H1 (cell line): ENCODE data around the gene MCF2L2. TPM values are rescaled to one million over a fixed set of nuclear protein-coding genes. Genes with fewer than 3 reads are reported as not detected.

Source experiments
- CTCF ChIA-PET: fragments of 300-600 bp; sonication (Branson Sonifier 250); formaldehyde crosslinking; loops from one replicate; lab custom pipeline; 2021; ENCODE audit not compliant: partially characterized antibody; lab: Charles Lee
- POLR2A ChIA-PET: fragments of 300-600 bp; sonication (Branson Sonifier 250); formaldehyde crosslinking; loops from one replicate; lab custom pipeline; 2021; ENCODE audit warnings: inconsistent platforms; ENCODE audit not compliant: partially characterized antibody; lab: Charles Lee
- DNase-seq, 2 experiments: peaks; one replicate each; pipeline versions ENCODE4 v3.0.0 to v3.0.0-alpha.2; 2010 to 2022; ENCODE audit warnings: low spot score in 2 of 2, low read depth in 1 of 2, mixed read lengths in 1 of 2
- FAIRE-seq: peaks from 2 replicates; lab custom pipeline; 2011; peaks lifted over from hg19 to GRCh38; lab: Jason Lieb, UNC
- H2AFZ ChIP-seq: 2 replicates; pipeline ENCODE4 v1.8.1; 2012; ENCODE audit warnings: low read length, inconsistent platforms
- H2AK5ac ChIP-seq: 2 replicates; pipeline ENCODE4 v1.6.1; 2013; ENCODE audit warnings: low read depth, low read length
- H2BK120ac ChIP-seq: replicated peaks from 2 replicates; pipeline ENCODE3; 2013; ENCODE audit warnings: low read depth, low read length, inconsistent platforms
- H2BK12ac ChIP-seq: 2 replicates; pipeline ENCODE4 v1.6.1; 2013; ENCODE audit warnings: low read depth, low read length
- H2BK15ac ChIP-seq: 2 replicates; pipeline ENCODE4 v1.6.1; 2013; ENCODE audit warnings: low read length
- H2BK20ac ChIP-seq: 2 replicates; pipeline ENCODE4 v1.6.1; 2013; ENCODE audit warnings: low read length
- H2BK5ac ChIP-seq: 2 replicates; pipeline ENCODE4 v1.6.1; 2013; ENCODE audit warnings: low read depth, low read length
- H3K14ac ChIP-seq: 2 replicates; pipeline ENCODE4 v1.6.1; 2013; ENCODE audit warnings: inconsistent platforms; ENCODE audit not compliant: insufficient read length
- H3K18ac ChIP-seq: 2 replicates; pipeline ENCODE4 v1.6.1; 2013; ENCODE audit warnings: low read length; ENCODE audit errors: extremely low read depth
- H3K23ac ChIP-seq: 2 replicates; pipeline ENCODE4 v1.6.1; 2013; ENCODE audit warnings: inconsistent platforms; ENCODE audit not compliant: insufficient read length
- H3K23me2 ChIP-seq: 2 replicates; pipeline ENCODE4 v1.6.1; 2013; ENCODE audit warnings: low read depth, low read length
- H3K27ac ChIP-seq: 2 replicates; pipeline ENCODE4 v1.6.1; 2011; ENCODE audit warnings: low read depth, low read length, inconsistent platforms
- H3K27me3 ChIP-seq, 4 experiments: replicated peaks in 1 of 4; 1 replicate in 1 of 4; 2 replicates in 3 of 4; pipeline versions ENCODE4 v1.6.1 to v1.8.1; 2011 to 2013; ENCODE audit warnings: low read length in 3 of 4, mild to moderate bottlenecking in 3 of 4, inconsistent platforms in 2 of 4, mixed read lengths in 2 of 4, moderate library complexity in 1 of 4; ENCODE audit not compliant: control insufficient read depth in 3 of 4, insufficient read depth in 3 of 4; ENCODE audit errors: extremely low read depth in 1 of 4
- H3K36me3 ChIP-seq, 4 experiments: 2 replicates each; pipeline versions ENCODE4 v1.6.1 to v1.8.1; 2011 to 2013; ENCODE audit warnings: mild to moderate bottlenecking in 4 of 4, low read length in 3 of 4, moderate library complexity in 2 of 4, control low read depth in 1 of 4, inconsistent platforms in 1 of 4; ENCODE audit not compliant: insufficient read depth in 4 of 4, control insufficient read depth in 2 of 4
- H3K4ac ChIP-seq: replicated peaks from 2 replicates; pipeline ENCODE3; 2013; ENCODE audit warnings: low read length, low read depth, mixed read lengths, inconsistent platforms; ENCODE audit not compliant: insufficient read length
- H3K4me1 ChIP-seq, 4 experiments: replicated peaks in 1 of 4; 1 replicate in 1 of 4; 2 replicates in 3 of 4; pipeline versions ENCODE4 v1.6.1 to v1.8.1; 2011 to 2013; ENCODE audit warnings: low read length in 3 of 4, inconsistent platforms in 2 of 4, mixed read lengths in 1 of 4; ENCODE audit not compliant: insufficient read depth in 4 of 4, control insufficient read depth in 3 of 4
- H3K4me2 ChIP-seq, 2 experiments: 2 replicates each; pipeline versions ENCODE4 v1.6.1 to v1.8.1; 2011 to 2013; ENCODE audit warnings: low read depth in 2 of 2, low read length in 2 of 2, control low read depth in 1 of 2, inconsistent platforms in 1 of 2, mild to moderate bottlenecking in 1 of 2; ENCODE audit not compliant: insufficient read depth in 1 of 2
- H3K4me3 ChIP-seq, 4 experiments: fragments of 200-600, 300-600 bp in 1 of 4; sonication (generic), shearing (Covaris generic), sonication (Bioruptor Twin) in 1 of 4; 2 replicates each; pipeline versions ENCODE4 v1.5.1 to v1.8.1; 2011 to 2016; ENCODE audit warnings: low read length in 4 of 4, low read depth in 3 of 4, control low read depth in 2 of 4, inconsistent platforms in 2 of 4, mild to moderate bottlenecking in 2 of 4, mixed read lengths in 1 of 4, moderate library complexity in 1 of 4; ENCODE audit not compliant: insufficient read depth in 2 of 4; ENCODE audit errors: extremely low read depth in 1 of 4
- H3K56ac ChIP-seq: replicated peaks from 2 replicates; pipeline ENCODE3; 2013; ENCODE audit warnings: low read depth, mild to moderate bottlenecking, mixed read lengths, low read length, inconsistent platforms; ENCODE audit not compliant: insufficient read length
- H3K79me1 ChIP-seq: 2 replicates; pipeline ENCODE4 v1.6.1; 2013; ENCODE audit warnings: low read depth, low read length, control low read depth
- H3K79me2 ChIP-seq, 2 experiments: 2 replicates each; pipeline versions ENCODE4 v1.6.1 to v1.8.1; 2012 to 2013; ENCODE audit warnings: low read length in 2 of 2, mild to moderate bottlenecking in 2 of 2, inconsistent platforms in 1 of 2; ENCODE audit not compliant: insufficient read depth in 2 of 2, control insufficient read depth in 1 of 2
- H3K9ac ChIP-seq, 4 experiments: replicated peaks in 1 of 4; 1 replicate in 1 of 4; 2 replicates in 3 of 4; pipeline versions ENCODE4 v1.6.1 to v1.8.1; 2011 to 2013; ENCODE audit warnings: low read depth in 3 of 4, low read length in 3 of 4, control low read depth in 2 of 4, mild to moderate bottlenecking in 2 of 4, moderate library complexity in 2 of 4, inconsistent platforms in 1 of 4; ENCODE audit errors: extremely low read depth in 1 of 4
- H3K9me3 ChIP-seq, 2 experiments: 2 replicates each; pipeline versions ENCODE4 v1.6.1 to v1.8.1; 2012 to 2013; ENCODE audit warnings: mild to moderate bottlenecking in 2 of 2, moderate library complexity in 2 of 2, control low read depth in 1 of 2, inconsistent platforms in 1 of 2, low read depth in 1 of 2, low read length in 1 of 2, mixed read lengths in 1 of 2; ENCODE audit not compliant: insufficient read depth in 2 of 2
- H4K20me1 ChIP-seq, 2 experiments: replicated peaks in 1 of 2; 2 replicates each; pipeline versions ENCODE3 to v1.8.1; 2011 to 2013; ENCODE audit warnings: inconsistent platforms in 2 of 2, low read length in 2 of 2, mild to moderate bottlenecking in 1 of 2; ENCODE audit not compliant: insufficient read depth in 2 of 2, control insufficient read depth in 1 of 2
- H4K5ac ChIP-seq: 2 replicates; pipeline ENCODE4 v1.6.1; 2013; ENCODE audit warnings: low read length, low read depth, mixed read lengths, inconsistent platforms; ENCODE audit not compliant: insufficient read length
- H4K8ac ChIP-seq: 2 replicates; pipeline ENCODE4 v1.8.0; 2013; ENCODE audit warnings: mild to moderate bottlenecking, moderate library complexity, low read length, inconsistent platforms; ENCODE audit not compliant: insufficient read depth; ENCODE audit errors: extremely low read depth
- H4K91ac ChIP-seq: replicated peaks from 2 replicates; pipeline ENCODE3; 2013; ENCODE audit warnings: low read length, mixed read lengths, inconsistent platforms; ENCODE audit not compliant: insufficient read length
- BRCA1 ChIP-seq: IDR thresholded peaks from 2 replicates; pipeline ENCODE4 v1.6.1; 2012; ENCODE audit warnings: low read depth, low read length, improper control_type of control experiment
- CBX8 ChIP-seq: fragments of 300-800, 300-1000 bp; sonication (generic); IDR thresholded peaks from 2 replicates; pipeline ENCODE4 v1.7.1; 2016; ENCODE audit warnings: low read depth, low read length, borderline replicate concordance
- EGR1 ChIP-seq: IDR thresholded peaks from 2 replicates; pipeline ENCODE4 v1.6.1; 2011; ENCODE audit warnings: low read depth, low read length, borderline replicate concordance
- NANOG ChIP-seq: IDR thresholded peaks from 2 replicates; pipeline ENCODE4 v1.6.1; 2011; ENCODE audit warnings: low read length, low read depth, mild to moderate bottlenecking, inconsistent platforms; ENCODE audit not compliant: insufficient read depth, poor library complexity, severe bottlenecking
- SIX5 ChIP-seq: IDR thresholded peaks from 2 replicates; pipeline ENCODE4 v1.6.1; 2011; ENCODE audit warnings: mild to moderate bottlenecking, low read depth, low read length
- SP2 ChIP-seq: IDR thresholded peaks from 2 replicates; pipeline ENCODE4 v1.6.1; 2012; ENCODE audit warnings: mild to moderate bottlenecking, low read length, inconsistent platforms
- TAF1 ChIP-seq: IDR thresholded peaks from 2 replicates; pipeline ENCODE4 v1.6.1; 2011; ENCODE audit warnings: mild to moderate bottlenecking, low read depth, low read length
- WGBS, 2 experiments: shearing (Covaris generic) in 1 of 2; methylation state at CpG; one replicate each; pipeline versions ENCODE4 v1.1.6 to v1.1.7; 2013 to 2015; ENCODE audit warnings: low lambda C conversion rate in 2 of 2, mixed read lengths in 2 of 2, inconsistent platforms in 1 of 2, low coverage in 1 of 2, missing lambda C conversion rate in 1 of 2; ENCODE audit not compliant: insufficient replicate concordance in 2 of 2, insufficient coverage in 1 of 2, insufficient read length in 1 of 2; ENCODE audit errors: extremely low coverage in 1 of 2, missing lambda C conversion rate in 1 of 2; 5-methylcytosine and 5-hydroxymethylcytosine counted together
- polyA plus RNA-seq, 7 experiments: library from polyadenylated mRNA; depleted of rRNA in 3 of 7; stranded (reverse) in 5 of 7; unstranded in 2 of 7; fragments of >200 nt in 5 of 7; fragments of 200-250 nt in 2 of 7; gene quantifications; 1 replicate in 5 of 7; 2 replicates in 1 of 7; 4 replicates in 1 of 7; pipeline versions ENCODE4 v1.2.1 to v1.2.3, GENCODE V29; 2011 to 2013; ENCODE audit warnings: missing spikeins in 2 of 7, mixed read lengths in 2 of 7
- total RNA-seq: library from RNA; stranded (reverse); fragmentation: NEBNext Ultra II Directional; extraction: Animal tissue kit (Norgen Biotek cat#: 25700); gene quantifications from 2 replicates; pipeline ENCODE4 v1.2.1, GENCODE V29; 2021

The MCF2L2 gene
- total and polyA plus RNA-seq, 2 of the 8 experiments (the other 6 are each of a cell fraction or from before 2014, with no cell fraction given), result 4.1 to 13.7 TPM

DNA sequence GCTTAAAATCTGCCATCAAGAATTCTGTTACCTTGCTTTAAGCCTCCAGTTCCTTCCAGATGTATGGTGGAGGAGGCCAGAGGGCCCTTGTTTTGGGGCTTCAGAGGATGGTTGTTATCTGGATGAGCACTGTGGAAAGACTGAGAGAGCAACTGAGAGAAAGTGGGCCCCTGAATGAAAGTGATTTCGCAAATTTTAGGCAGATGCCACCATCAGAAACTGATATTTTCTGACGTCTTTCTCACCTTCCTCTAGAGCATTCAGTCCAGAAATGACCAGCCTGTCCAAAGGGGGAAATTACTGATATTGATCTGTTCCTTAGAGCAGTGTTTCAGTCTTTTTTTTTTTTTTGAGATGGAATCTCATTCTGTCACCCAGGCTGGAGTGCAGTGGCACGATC is 162.0 kb downstream of the MCF2L2 start:
- TF ChIP-seq EGR1, result no peak
- no peak for TF ChIP-seq SP2
- no peak for TF ChIP-seq CBX8
- no peak for TF ChIP-seq NANOG
- no peak for TF ChIP-seq SIX5
- TF ChIP-seq BRCA1, result no peak
- TF ChIP-seq TAF1, result no peak
- POLR2A ChIA-PET, result interaction anchor here (1.6 to 2.5 kb wide), 3 partner anchors 11 to 119 kb away, joined by 5 to 25 read pairs (median 5); partner anchors contain the start of gene B3GNT5
- 81% methylated on average over 3 of the region's 3 CpGs; no CpG with 5 or more reads in 1 of the 2 experiments for WGBS, 2 experiments
- Histone ChIP-seq H3K79me1 (0 out of 2 replicates have a peak, but pooled peaks cover 3% of the 10 kb centered on the region), H3K79me2 (peaks cover 0 to 16% of the 10 kb centered on the region in 2 experiments; a peak in 1 of 4 replicates), H3K23me2 (no peaks in the 10 kb centered on the region; the same call in 1 of the 2 replicates), H3K4me3 (no peak overlapping the region), H2AFZ (no peak overlapping the region), H2BK20ac (no peak overlapping the region), H4K5ac (no peak overlapping the region), H4K8ac (no peak overlapping the region), H4K91ac (no peak overlapping the region), H3K9me3 (no peaks in the 10 kb centered on the region), H3K4me1 (peaks cover 18 to 44% (median 24%) of the 10 kb centered on the region in 4 experiments), H2BK15ac (no peak overlapping the region), H3K23ac (no peak overlapping the region), H2BK5ac (no peak overlapping the region), H3K27ac (no peak overlapping the region), H4K20me1 (peaks cover 0 to 2% of the 10 kb centered on the region in 2 experiments), H2BK120ac (no peak overlapping the region), H3K14ac (no peak overlapping the region), H3K9ac (no peak overlapping the region), H3K56ac (no peak overlapping the region), H2AK5ac (no peak overlapping the region), H3K4ac (no peak overlapping the region), H3K18ac (no peak overlapping the region), H3K36me3 (peaks cover 0 to 6% (median 3%) of the 10 kb centered on the region in 4 experiments; a peak in 2 of 8 replicates), H2BK12ac (no peak overlapping the region), H3K4me2 (peak overlapping the region; percentile 27 to 69; a peak in 2 of 4 replicates), H3K27me3 (no peaks in the 10 kb centered on the region)
- FAIRE-seq, result no peak
- DNase-seq, result no peak
- CTCF ChIA-PET, result interaction anchor here (1.0 to 1.9 kb wide), 2 partner anchors 16 to 87 kb away, joined by 3 to 5 read pairs; no protein-coding TSS in a partner anchor
